HG02610 (cell line): ENCODE data around the gene RANBP6.
"Not testable (repeated sequence)": the region's sequence is repeated elsewhere in the genome, so short reads cannot be mapped to it uniquely, and the experiment has no call there.

ENCODE experiments used
- ATAC-seq: cut with Tn5 transposase; IDR thresholded peaks from one replicate; pipeline ENCODE4 v1.9.1; 2021; ENCODE audit warnings: mild to moderate bottlenecking, moderate library complexity; ENCODE audit not compliant: unreplicated experiment

RANBP6 gene

GRCh38 chr9:6015278-6016157 lies at the start of gene RANBP6:
Gene RANBP6, minus strand, starts transcription at chr9:6015624. Its CDS starts 17 bp downstream, at chr9:6015607.
- peak; percentile 98 for ATAC-seq

- not testable (repeated sequence) for ATAC-seq
Measured at GRCh38 chr9:6063146-6063545, 47.7 kb upstream of the RANBP6 start.

DNA sequence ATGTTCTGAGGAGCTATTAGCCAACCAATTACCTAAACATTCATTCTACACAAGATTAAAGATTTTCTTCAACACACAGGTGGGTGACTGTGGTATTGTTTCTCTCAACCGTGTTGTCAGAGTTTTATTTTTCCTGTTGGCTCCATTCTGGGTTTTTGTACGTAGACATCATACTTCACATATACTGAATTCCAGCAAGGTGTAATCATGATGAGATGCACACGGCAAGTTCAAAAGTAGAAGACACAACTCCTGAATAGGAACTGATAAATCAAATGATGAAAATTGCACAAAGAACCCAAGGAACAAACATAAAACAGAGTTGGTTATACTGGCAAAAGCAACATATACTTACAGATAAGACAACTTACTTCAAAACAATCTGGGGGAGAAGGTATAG lies 40.2 kb upstream of the RANBP6 start:
- ATAC-seq: no peak

- peak; percentile 58 for ATAC-seq
Measured at GRCh38 chr9:6055216-6055615, 39.8 kb upstream of the RANBP6 start.

DNA sequence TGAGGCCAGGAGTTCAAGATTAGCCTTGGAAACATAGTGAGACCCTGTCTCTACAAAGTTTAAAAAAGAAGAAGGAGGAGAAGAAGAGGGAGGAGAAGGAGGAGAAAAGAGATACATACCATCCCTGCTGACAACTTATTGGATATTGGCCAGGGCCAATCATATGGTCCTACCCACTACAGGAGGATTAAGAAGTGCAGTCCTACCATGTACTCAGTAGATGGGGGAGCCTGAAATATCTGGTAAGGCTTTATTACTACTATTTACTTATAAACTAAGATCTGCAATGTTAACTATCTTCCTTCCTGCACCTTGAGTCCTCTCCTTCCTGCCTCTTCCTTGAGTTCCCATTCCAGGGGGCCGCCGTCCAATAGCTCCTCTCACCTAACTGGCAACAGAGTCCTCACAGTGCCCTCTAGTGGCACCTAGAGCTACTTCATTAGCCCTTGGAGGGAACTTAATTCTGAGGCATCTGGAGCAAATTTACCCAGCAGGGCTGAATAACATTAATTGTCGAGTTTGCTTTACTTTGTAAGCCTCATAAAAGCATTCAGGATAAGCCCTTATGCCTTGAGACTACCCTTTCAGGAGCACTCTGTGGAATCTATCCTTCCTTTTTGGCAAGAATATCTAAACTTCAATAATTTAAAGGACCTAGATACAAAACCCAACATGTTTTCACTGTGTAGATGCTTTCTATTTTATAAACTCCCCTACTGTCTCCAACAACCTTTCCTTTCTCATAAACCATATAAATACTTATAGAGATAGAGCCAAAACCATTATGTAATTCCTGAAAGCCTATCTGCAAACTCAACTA lies 39.1 kb upstream of the RANBP6 start:
- peak; percentile 54 for ATAC-seq

GRCh38 chr9:6052293-6052919 lies 37.0 kb upstream of the RANBP6 start:
- no peak for ATAC-seq

GRCh38 chr9:6051511-6051950 lies 36.1 kb upstream of the RANBP6 start:
- no peak for ATAC-seq

DNA sequence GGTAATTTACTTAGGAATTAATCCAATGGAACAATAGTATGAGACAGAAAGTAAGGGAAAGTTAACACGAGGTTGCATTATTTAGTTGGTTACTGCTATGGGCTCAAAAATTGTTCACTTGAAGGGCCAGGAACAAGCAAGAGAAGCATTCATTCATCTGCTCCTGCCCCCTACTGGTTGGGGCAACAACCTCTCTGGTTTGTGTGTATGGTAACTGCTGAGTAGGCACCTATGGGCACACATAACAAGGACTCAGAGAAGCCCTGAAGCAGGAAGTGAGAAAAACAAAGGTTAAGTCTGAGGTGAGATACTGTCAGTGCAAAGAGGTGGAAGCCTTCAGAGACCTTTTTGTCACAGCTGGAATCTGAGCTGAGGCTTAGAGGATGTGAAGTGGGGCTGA lies 34.4 kb upstream of the RANBP6 start:
- no peak for ATAC-seq

GRCh38 chr9:6048039-6048438 lies 32.6 kb upstream of the RANBP6 start:
- no peak for ATAC-seq

DNA sequence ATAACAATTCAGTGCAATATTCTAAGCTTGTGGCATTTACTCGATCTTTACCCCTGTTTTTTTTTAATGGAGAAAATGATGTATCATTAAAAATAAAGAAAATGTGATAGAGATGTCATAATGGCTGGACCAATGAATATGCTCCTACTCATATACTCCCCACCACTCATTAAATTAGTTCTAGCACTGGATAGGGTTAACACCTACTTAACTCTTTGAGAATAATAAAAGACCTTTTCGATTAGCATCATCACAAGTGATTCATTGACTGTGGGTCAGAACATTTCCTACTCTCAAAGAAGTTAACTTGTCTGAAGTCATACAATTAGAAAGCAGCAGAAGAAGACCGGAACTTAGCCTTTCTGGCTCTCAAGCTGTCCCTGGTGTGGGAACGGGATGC lies 31.6 kb upstream of the RANBP6 start:
- no peak for ATAC-seq

DNA sequence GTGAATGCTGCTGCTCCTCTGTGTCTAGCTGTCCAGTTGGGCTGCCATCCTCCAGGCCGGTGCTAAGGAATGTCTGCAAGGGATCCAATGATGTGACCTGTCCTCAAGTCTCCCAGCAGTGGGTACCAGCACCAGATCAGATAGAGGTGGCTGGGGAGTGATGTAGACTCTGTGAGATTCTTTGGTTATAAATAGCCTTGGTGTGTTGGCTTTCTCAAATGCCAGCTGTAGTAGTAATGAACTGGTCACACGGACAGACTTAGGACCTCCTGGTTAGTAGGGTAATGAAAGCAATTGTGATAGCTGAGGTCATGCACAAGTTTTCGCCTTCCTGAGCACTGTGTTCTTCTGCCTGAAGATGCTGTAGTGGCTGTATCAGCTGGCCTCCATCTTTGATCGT lies 29.9 kb upstream of the RANBP6 start:
- ATAC-seq: no peak

- ATAC-seq: no peak
Measured at GRCh38 chr9:6040077-6040476, 24.7 kb upstream of the RANBP6 start.

GRCh38 chr9:6036391-6036790 lies 21.0 kb upstream of the RANBP6 start:
- ATAC-seq: no peak

DNA sequence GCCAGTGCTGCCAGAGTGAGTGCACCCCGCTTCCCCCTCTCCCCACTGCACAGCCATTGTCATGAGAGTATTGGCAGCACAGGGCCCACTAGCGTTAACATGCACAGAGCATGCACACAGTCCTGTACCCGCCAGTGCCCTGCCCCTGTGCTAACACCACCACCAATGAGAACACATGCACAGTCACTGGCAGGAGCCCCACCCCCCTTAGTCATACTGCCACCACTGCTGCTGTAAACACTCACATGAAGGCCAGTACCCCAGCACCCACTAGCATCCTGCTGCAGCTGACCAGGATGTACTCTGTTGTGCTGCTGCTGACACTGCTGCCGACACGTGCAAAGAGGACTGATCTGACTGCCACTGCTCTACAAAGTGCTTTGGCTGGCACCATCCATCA lies 19.5 kb upstream of the RANBP6 start:
- ATAC-seq: no peak

GRCh38 chr9:6029604-6030274 lies 14.3 kb upstream of the RANBP6 start:
- ATAC-seq: no peak

GRCh38 chr9:6024035-6024554 lies 8.7 kb upstream of the RANBP6 start:
- no peak for ATAC-seq

DNA sequence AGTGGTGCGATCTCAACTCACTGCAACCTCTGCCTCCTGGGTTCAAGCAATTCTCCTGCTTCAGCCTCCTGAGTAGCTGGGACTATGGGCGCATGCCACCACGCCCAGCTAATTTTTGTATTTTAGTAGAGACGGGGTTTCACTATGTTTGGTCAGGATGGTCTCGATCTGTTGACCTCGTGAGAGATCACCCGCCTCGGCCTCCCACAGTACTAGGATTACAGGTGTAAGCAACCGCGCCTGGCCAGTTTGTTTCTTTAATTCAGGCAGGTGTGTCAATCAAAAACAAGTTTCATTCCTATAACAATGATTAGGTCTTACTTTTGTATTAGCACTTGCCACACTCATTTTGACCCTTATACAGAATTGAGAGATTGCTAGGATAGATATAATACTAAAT lies 1.6 kb upstream of the RANBP6 start:
- not testable (repeated sequence) for ATAC-seq

GRCh38 chr9:6014670-6015270 lies 654 bp downstream of the RANBP6 start:
- ATAC-seq: no peak

- peak; percentile 65 for ATAC-seq
Measured at GRCh38 chr9:6008169-6008979, 7.0 kb downstream of the RANBP6 start.
